ENCODE data around the gene LOXL1. TPM values are rescaled to one million over a fixed set of nuclear protein-coding genes. Genes with fewer than 3 reads are reported as not detected.

LOXL1 gene
- polyA plus RNA-seq, 2 donors: 7.2 to 9.6 TPM

DNA sequence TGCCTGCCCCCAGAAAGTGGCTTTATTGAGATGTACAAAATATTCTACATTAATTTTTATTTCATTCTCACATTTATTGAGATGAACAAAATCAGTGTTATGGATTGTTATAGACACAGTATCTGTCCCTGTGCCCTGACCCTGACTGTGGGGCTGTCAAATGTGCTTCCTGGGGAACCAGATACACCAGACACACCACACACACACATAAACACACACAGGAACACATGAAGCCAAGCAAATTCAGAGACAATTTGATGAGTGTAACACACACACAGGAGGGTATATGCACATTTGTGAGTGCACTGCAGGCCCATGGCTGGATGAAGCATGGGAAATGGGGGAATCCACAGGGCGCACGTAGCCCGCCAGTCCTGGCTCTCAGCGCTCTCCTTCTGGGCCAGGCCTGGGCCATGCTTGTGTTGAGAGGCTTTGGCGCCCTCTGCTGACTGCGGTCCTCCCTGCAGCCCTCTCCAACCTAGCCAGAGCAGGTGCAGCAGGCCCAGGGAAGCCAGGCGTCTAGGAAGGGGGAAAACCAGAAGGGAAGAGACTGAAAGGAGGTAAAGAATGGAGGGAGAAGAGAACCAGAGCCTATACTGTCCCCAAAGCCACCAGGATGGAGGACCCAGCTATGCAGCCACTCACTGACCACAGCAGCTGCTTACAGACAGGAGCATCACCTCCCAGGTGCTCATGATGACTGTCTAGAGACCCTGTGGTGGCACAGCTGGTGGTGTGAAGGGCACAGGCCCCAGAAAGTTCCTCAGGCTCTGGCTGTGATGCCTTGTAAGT lies 18.0 kb upstream of the LOXL1 start:
- Histone ChIP-seq H3K27ac (ENCODE audit: low read depth in 2 of 2, low read length in 1 of 2) (no peak overlapping the region), H3K9me3 (ENCODE audit: control insufficient read depth in 2 of 2, insufficient read depth in 1 of 2, low read depth in 1 of 2, low read length in 1 of 2) (no peaks in the 10 kb centered on the region), H3K27me3 (ENCODE audit: control insufficient read depth in 1 of 2, insufficient read depth in 2 of 2, low read length in 2 of 2) (no peaks in the 10 kb centered on the region), H3K4me3 (ENCODE audit: low read depth in 1 of 2, low read length in 2 of 2) (no peak overlapping the region), H3K4me1 (ENCODE audit: control insufficient read depth in 2 of 2, insufficient read depth in 2 of 2, low read length in 1 of 2) (peaks cover 0 to 2% of the 10 kb centered on the region in 2 donors), H3K36me3 (ENCODE audit: control insufficient read depth in 2 of 2, insufficient read depth in 2 of 2, low read length in 1 of 2) (no peaks in the 10 kb centered on the region)
- WGBS, 2 donors: 12 to 17% methylated on average over 7 of the region's 7 CpGs

DNA sequence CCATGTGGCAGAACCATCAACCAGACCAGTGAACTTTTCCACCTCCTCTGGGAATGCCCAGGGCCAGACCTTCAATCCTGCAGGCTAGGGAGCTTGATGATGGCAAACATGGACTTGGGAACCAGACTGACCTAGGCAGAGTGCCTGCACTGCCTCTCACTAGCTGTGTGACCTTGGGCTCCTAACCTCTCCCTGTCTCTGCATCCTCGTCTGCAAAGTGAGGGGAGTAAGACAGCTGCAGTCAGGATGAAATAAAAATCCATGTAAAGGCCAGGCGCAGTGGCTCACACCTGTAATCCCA lies 17.5 kb upstream of the LOXL1 start:
- peaks cover 0 to 2% of the 10 kb centered on the region in 2 donors for H3K4me1 ChIP-seq (ENCODE audit: control insufficient read depth in 2 of 2, insufficient read depth in 2 of 2, low read length in 1 of 2)
- 89 to 93% methylated on average over 2 of the region's 2 CpGs for WGBS, 2 donors
- no peaks in the 10 kb centered on the region for H3K27me3 ChIP-seq (ENCODE audit: control insufficient read depth in 1 of 2, insufficient read depth in 2 of 2, low read length in 2 of 2)
- no peaks in the 10 kb centered on the region for H3K9me3 ChIP-seq (ENCODE audit: control insufficient read depth in 2 of 2, insufficient read depth in 1 of 2, low read depth in 1 of 2, low read length in 1 of 2)
- H3K4me3 ChIP-seq (ENCODE audit: low read depth in 1 of 2, low read length in 2 of 2): no peak overlapping the region
- H3K36me3 ChIP-seq (ENCODE audit: control insufficient read depth in 2 of 2, insufficient read depth in 2 of 2, low read length in 1 of 2): no peaks in the 10 kb centered on the region
- no peak overlapping the region for H3K27ac ChIP-seq (ENCODE audit: low read depth in 2 of 2, low read length in 1 of 2)

DNA sequence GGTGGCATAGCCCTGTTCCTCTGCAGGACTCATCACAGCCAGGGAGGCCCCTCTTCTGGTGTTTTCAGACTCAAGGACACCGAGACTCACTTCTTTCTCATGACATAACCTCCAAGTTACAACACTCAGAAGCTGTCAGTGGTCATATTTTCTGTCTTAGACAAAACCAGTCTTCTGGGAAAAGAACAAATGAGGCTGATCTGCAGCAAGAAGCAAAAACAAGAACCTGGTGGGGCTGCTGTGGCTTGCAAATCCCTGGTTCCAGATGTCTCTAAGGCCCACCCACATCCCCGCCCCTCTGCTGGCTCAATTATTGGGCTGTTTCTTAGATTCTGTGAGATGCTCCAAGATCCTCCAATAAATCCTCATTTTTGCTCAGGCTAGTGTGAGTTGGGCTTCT lies 16.6 kb upstream of the LOXL1 start:
- WGBS, 2 donors: 85 to 89% methylated on average over 2 of the region's 2 CpGs
- H3K9me3 ChIP-seq (ENCODE audit: control insufficient read depth in 2 of 2, insufficient read depth in 1 of 2, low read depth in 1 of 2, low read length in 1 of 2): no peaks in the 10 kb centered on the region

DNA sequence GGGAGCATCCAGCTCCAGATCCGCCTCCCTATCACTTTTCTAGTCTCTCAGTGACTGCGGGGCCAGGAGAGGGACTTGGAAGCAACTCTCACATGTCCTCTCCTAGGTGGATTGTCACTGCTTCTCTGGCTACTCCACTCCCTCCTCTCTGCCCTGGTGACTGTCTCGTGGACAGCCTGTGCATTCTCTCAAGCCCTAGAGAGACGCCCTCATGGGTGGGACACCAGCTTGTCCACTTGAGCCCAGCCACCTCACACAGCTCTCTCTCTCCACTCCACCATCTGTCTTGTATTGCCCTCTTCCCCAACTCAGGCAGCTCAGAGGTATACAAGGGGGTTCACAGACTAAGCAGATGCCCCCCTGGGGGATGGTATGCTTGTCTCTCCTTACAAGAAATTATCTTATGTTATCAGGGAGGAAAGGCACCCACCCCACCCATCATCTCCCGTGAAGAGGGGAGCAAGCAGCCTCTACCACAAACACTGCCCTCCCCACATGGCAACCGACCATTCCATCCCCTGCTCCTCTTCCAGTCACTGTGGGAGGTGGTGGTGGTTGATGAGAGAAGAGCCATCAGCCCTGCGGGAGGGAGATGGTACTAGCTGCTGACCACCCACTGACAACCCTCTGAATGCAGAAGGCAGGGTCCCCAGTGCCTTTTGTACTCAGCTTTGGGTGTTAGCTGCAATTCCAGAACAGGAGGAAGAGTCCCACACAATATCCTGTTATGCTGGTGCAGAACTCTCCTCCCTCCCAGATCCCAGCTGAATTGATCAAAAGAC lies 15.5 kb upstream of the LOXL1 start:
- Histone ChIP-seq H3K4me1 (ENCODE audit: control insufficient read depth in 2 of 2, insufficient read depth in 2 of 2, low read length in 1 of 2) (peaks cover 0 to 2% of the 10 kb centered on the region in 2 donors), H3K36me3 (ENCODE audit: control insufficient read depth in 2 of 2, insufficient read depth in 2 of 2, low read length in 1 of 2) (no peaks in the 10 kb centered on the region), H3K9me3 (ENCODE audit: control insufficient read depth in 2 of 2, insufficient read depth in 1 of 2, low read depth in 1 of 2, low read length in 1 of 2) (no peaks in the 10 kb centered on the region), H3K27ac (ENCODE audit: low read depth in 2 of 2, low read length in 1 of 2) (no peak overlapping the region), H3K4me3 (ENCODE audit: low read depth in 1 of 2, low read length in 2 of 2) (no peak overlapping the region), H3K27me3 (ENCODE audit: control insufficient read depth in 1 of 2, insufficient read depth in 2 of 2, low read length in 2 of 2) (no peaks in the 10 kb centered on the region)
- 72 to 87% methylated on average over 7 of the region's 7 CpGs for WGBS, 2 donors

More for the DNA sequence above, 16.6 kb upstream of the LOXL1 start:
- H3K27ac ChIP-seq (ENCODE audit: low read depth in 2 of 2, low read length in 1 of 2): no peak overlapping the region
- peaks cover 0 to 2% of the 10 kb centered on the region in 2 donors for H3K4me1 ChIP-seq (ENCODE audit: control insufficient read depth in 2 of 2, insufficient read depth in 2 of 2, low read length in 1 of 2)
- no peaks in the 10 kb centered on the region for H3K36me3 ChIP-seq (ENCODE audit: control insufficient read depth in 2 of 2, insufficient read depth in 2 of 2, low read length in 1 of 2)
- no peaks in the 10 kb centered on the region for H3K27me3 ChIP-seq (ENCODE audit: control insufficient read depth in 1 of 2, insufficient read depth in 2 of 2, low read length in 2 of 2)
- no peak overlapping the region for H3K4me3 ChIP-seq (ENCODE audit: low read depth in 1 of 2, low read length in 2 of 2)

DNA sequence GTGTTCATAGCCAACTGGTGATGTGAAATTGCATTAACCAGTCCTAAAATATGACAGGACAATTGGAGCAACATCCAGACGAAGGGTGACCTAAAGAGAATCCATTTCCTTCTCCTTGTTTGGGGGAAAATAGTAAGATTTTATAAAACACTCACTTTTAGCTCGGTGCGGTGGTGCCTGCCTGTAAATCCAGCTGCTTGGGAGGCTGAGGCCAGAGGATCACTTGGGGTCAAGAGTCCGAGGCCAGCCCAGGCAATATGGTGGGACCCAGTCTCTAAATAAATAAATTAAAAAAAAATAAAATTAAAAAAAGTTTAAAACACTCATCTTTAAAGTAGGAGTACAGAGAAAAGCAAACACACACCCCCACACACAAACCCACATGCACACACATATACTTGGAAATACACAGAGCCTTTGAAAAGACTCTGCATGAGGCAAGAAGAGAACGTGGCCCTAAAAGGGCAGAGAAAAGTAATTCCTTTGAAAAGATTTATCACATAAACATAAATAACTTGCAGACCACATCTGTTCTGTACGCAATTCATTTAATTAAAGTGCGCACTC lies 14.1 kb upstream of the LOXL1 start:
- Histone ChIP-seq H3K9me3 (ENCODE audit: control insufficient read depth in 2 of 2, insufficient read depth in 1 of 2, low read depth in 1 of 2, low read length in 1 of 2) (no peaks in the 10 kb centered on the region), H3K27me3 (ENCODE audit: control insufficient read depth in 1 of 2, insufficient read depth in 2 of 2, low read length in 2 of 2) (no peaks in the 10 kb centered on the region), H3K36me3 (ENCODE audit: control insufficient read depth in 2 of 2, insufficient read depth in 2 of 2, low read length in 1 of 2) (no peaks in the 10 kb centered on the region), H3K4me1 (ENCODE audit: control insufficient read depth in 2 of 2, insufficient read depth in 2 of 2, low read length in 1 of 2) (peaks cover 0 to 2% of the 10 kb centered on the region in 2 donors), H3K4me3 (ENCODE audit: low read depth in 1 of 2, low read length in 2 of 2) (no peak overlapping the region), H3K27ac (ENCODE audit: low read depth in 2 of 2, low read length in 1 of 2) (no peak overlapping the region)
- 75 to 82% methylated on average over 7 of the region's 7 CpGs for WGBS, 2 donors

DNA sequence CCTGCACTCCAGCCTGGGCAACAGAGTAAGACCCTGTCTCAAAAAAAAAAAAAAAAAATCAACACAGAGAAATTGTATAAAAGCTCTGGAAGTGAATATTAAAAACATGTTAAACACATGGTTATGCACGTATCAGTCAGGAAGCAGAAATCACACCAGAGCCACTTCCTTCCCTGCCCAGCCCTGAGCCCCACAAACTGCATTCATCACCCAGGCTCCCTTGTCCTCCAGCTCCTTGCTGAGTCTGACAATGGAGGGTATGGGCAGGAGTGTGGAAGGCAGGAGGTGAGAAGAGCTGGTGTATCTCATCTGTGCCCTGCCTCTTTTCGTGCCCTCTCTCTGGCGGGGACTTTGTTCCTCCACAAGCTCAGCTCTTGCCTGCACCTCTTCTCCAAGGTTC lies 12.1 kb upstream of the LOXL1 start:
- Histone ChIP-seq H3K9me3 (ENCODE audit: control insufficient read depth in 2 of 2, insufficient read depth in 1 of 2, low read depth in 1 of 2, low read length in 1 of 2) (no peaks in the 10 kb centered on the region), H3K36me3 (ENCODE audit: control insufficient read depth in 2 of 2, insufficient read depth in 2 of 2, low read length in 1 of 2) (no peaks in the 10 kb centered on the region), H3K4me1 (ENCODE audit: control insufficient read depth in 2 of 2, insufficient read depth in 2 of 2, low read length in 1 of 2) (no peaks in the 10 kb centered on the region), H3K27ac (ENCODE audit: low read depth in 2 of 2, low read length in 1 of 2) (no peak overlapping the region), H3K4me3 (ENCODE audit: low read depth in 1 of 2, low read length in 2 of 2) (no peak overlapping the region), H3K27me3 (ENCODE audit: control insufficient read depth in 1 of 2, insufficient read depth in 2 of 2, low read length in 2 of 2) (no peaks in the 10 kb centered on the region)
- 63 to 81% methylated on average over 3 of the region's 3 CpGs for WGBS, 2 donors

DNA sequence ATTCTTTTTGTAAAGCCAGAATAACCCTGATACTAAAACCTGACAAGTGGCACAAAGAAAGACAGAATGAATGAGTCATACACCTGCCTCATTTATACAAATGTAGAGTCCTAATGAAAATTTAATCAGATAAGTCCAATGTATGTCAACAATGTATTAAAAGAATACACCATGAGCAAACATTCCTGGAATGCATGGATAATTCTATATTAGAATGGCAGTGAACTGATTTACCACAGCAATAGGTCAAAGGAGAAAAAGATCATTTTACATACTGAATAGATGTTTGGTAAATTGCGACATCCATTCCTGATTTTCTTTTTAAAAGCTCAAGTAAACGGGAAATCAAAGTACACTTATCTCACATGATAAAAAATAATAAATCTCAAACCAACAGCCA lies 11.2 kb upstream of the LOXL1 start:
- Histone ChIP-seq H3K27me3 (ENCODE audit: control insufficient read depth in 1 of 2, insufficient read depth in 2 of 2, low read length in 2 of 2) (no peaks in the 10 kb centered on the region), H3K9me3 (ENCODE audit: control insufficient read depth in 2 of 2, insufficient read depth in 1 of 2, low read depth in 1 of 2, low read length in 1 of 2) (no peaks in the 10 kb centered on the region), H3K27ac (ENCODE audit: low read depth in 2 of 2, low read length in 1 of 2) (no peak overlapping the region), H3K4me1 (ENCODE audit: control insufficient read depth in 2 of 2, insufficient read depth in 2 of 2, low read length in 1 of 2) (no peaks in the 10 kb centered on the region), H3K36me3 (ENCODE audit: control insufficient read depth in 2 of 2, insufficient read depth in 2 of 2, low read length in 1 of 2) (no peaks in the 10 kb centered on the region), H3K4me3 (ENCODE audit: low read depth in 1 of 2, low read length in 2 of 2) (no peak overlapping the region)
- WGBS, 2 donors: 59 to 68% methylated on average over 2 of the region's 2 CpGs

DNA sequence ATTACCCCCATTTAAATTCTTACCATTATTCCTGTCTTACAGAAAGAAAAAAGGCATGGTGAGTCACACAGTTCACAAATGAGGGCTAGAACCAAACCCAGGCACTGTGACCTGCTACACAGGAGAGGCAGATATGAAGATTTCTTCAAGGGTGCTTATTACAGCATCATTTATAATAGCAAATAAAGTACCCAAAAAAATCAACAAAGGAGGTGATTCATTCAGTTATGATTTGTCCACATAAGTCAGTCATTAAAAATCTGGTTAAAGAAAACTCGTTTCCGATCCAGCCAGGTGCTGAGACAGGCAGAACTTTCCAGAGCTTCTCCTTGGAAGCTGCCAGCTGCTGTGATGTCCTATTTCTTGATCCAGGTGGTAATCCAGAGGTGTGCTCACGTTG lies 7.5 kb upstream of the LOXL1 start:
- no peaks in the 10 kb centered on the region for H3K27me3 ChIP-seq (ENCODE audit: control insufficient read depth in 1 of 2, insufficient read depth in 2 of 2, low read length in 2 of 2)
- H3K9me3 ChIP-seq (ENCODE audit: control insufficient read depth in 2 of 2, insufficient read depth in 1 of 2, low read depth in 1 of 2, low read length in 1 of 2): no peaks in the 10 kb centered on the region
- H3K27ac ChIP-seq (ENCODE audit: low read depth in 2 of 2, low read length in 1 of 2): no peak overlapping the region
- H3K4me3 ChIP-seq (ENCODE audit: low read depth in 1 of 2, low read length in 2 of 2): no peak overlapping the region
- no peaks in the 10 kb centered on the region for H3K36me3 ChIP-seq (ENCODE audit: control insufficient read depth in 2 of 2, insufficient read depth in 2 of 2, low read length in 1 of 2)
- WGBS, 2 donors: 77 to 78% methylated on average over 3 of the region's 3 CpGs
- peaks cover 0 to 10% of the 10 kb centered on the region in 2 donors for H3K4me1 ChIP-seq (ENCODE audit: control insufficient read depth in 2 of 2, insufficient read depth in 2 of 2, low read length in 1 of 2)

DNA sequence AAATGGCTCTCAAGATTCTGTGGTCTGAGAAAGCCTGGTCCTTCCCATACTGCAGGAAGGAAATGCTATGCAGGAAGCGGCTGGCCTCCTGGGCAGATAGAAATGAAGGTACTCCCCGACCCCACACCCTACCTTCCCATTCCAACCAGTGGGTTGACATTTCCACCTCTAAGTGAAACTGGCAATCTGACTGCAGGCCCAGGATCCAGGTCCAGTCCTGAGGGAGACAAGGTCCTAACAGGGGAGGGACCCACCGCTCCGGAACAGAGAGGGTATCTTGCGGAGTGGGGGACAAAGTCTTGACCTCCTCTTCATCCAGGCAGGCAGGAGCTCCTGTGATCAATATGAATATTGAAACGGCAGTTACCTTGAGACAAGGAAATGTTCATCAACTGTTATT lies 6.6 kb upstream of the LOXL1 start:
- H3K36me3 ChIP-seq (ENCODE audit: control insufficient read depth in 2 of 2, insufficient read depth in 2 of 2, low read length in 1 of 2): no peaks in the 10 kb centered on the region
- peaks cover 0 to 15% of the 10 kb centered on the region in 2 donors for H3K4me1 ChIP-seq (ENCODE audit: control insufficient read depth in 2 of 2, insufficient read depth in 2 of 2, low read length in 1 of 2)
- WGBS, 2 donors: 93% methylated on average over 6 of the region's 6 CpGs
- no peaks in the 10 kb centered on the region for H3K27me3 ChIP-seq (ENCODE audit: control insufficient read depth in 1 of 2, insufficient read depth in 2 of 2, low read length in 2 of 2)
- H3K27ac ChIP-seq (ENCODE audit: low read depth in 2 of 2, low read length in 1 of 2): no peak overlapping the region
- no peaks in the 10 kb centered on the region for H3K9me3 ChIP-seq (ENCODE audit: control insufficient read depth in 2 of 2, insufficient read depth in 1 of 2, low read depth in 1 of 2, low read length in 1 of 2)
- no peak overlapping the region for H3K4me3 ChIP-seq (ENCODE audit: low read depth in 1 of 2, low read length in 2 of 2)

Measured in esophagus (tissue), 2 donors.